HG02852 (cell line): ENCODE results near the gene ARIH2.
A peak's percentile ranks its signal among the peaks of the same experiment; 100 is the strongest.
"Not testable (repeated sequence)": the region's sequence is repeated elsewhere in the genome, so short reads cannot be mapped to it uniquely, and the experiment has no call there.

Experiments used
- ATAC-seq: cut with Tn5 transposase; IDR thresholded peaks from one replicate; pipeline ENCODE4 v1.9.1; 2021; ENCODE audit warnings: mild to moderate bottlenecking, moderate library complexity; ENCODE audit not compliant: unreplicated experiment

The ARIH2 gene

GRCh38 chr3:48999085-48999858 lies 80.6 kb downstream of the ARIH2 start:
- no peak for ATAC-seq

- ATAC-seq: no peak
Observed at GRCh38 chr3:49001155-49001554, 82.5 kb downstream of the ARIH2 start.

GRCh38 chr3:49004352-49005302 lies 86.0 kb downstream of the ARIH2 start:
- ATAC-seq: no peak

GRCh38 chr3:49005303-49005680 lies 86.7 kb downstream of the ARIH2 start:
- ATAC-seq: no peak

- no peak for ATAC-seq
Observed at GRCh38 chr3:49005998-49006397, 87.4 kb downstream of the ARIH2 start.

GRCh38 chr3:49006408-49007067 lies 87.9 kb downstream of the ARIH2 start:
- peak; percentile 7 for ATAC-seq

- ATAC-seq: peak; percentile 80
Observed at GRCh38 chr3:49007068-49007770, 88.6 kb downstream of the ARIH2 start, which contains the start of gene WDR6. Gene WDR6 (plus strand): TSS chr3:49007391. CDS start chr3:49007432, 41 bp downstream.

GRCh38 chr3:49007771-49008528 lies 89.3 kb downstream of the ARIH2 start:
- ATAC-seq: peak; percentile 45

- ATAC-seq: not testable (repeated sequence)
Observed at GRCh38 chr3:49008627-49009026, 90.0 kb downstream of the ARIH2 start.

- ATAC-seq: no peak
Observed at GRCh38 chr3:49009396-49009795, 90.8 kb downstream of the ARIH2 start.

- no peak for ATAC-seq
Observed at GRCh38 chr3:49012441-49013017, 93.9 kb downstream of the ARIH2 start.

- no peak for ATAC-seq
Observed at GRCh38 chr3:49013113-49013737, 94.6 kb downstream of the ARIH2 start.

GRCh38 chr3:49013738-49014660 lies 95.4 kb downstream of the ARIH2 start:
- ATAC-seq: no peak

- no peak for ATAC-seq
Observed at GRCh38 chr3:49015072-49015471, 96.4 kb downstream of the ARIH2 start.

- ATAC-seq: no peak
Observed at GRCh38 chr3:49015765-49016164, 97.1 kb downstream of the ARIH2 start.

GRCh38 chr3:49016414-49017228 lies 98.0 kb downstream of the ARIH2 start:
- ATAC-seq: no peak
